K562 (cell line): ENCODE results near the gene SDR9C7. TPM values are rescaled to one million over a fixed set of nuclear protein-coding genes. Genes with fewer than 3 reads are reported as not detected.

Experiments
- ATAC-seq: fragments of 200-7000 bp; cut with Tn5 transposase; 3 replicates; pipeline ENCODE4 v1.9.1; 2020; ENCODE audit warnings: moderate library complexity
- BruUV-seq: library from RNA; stranded (reverse); fragments of 400-500 nt; replicated peaks from 2 replicates; lab custom pipeline; 2021; lab: Mats Ljungman, UMichigan
- CTCF ChIA-PET: fragments of 300-600 bp; formaldehyde crosslinking; extraction: SDS; loops from one replicate; lab custom pipeline; 2021; ENCODE audit warnings: low intra/inter-chr PET ratio; lab: Yijun Ruan, JAX
- POLR2A ChIA-PET: fragments of 300-600, 350-650 bp; sonication (Branson Sonifier 250); formaldehyde crosslinking; extraction: SDS; loops from one replicate; lab custom pipeline; 2021; ENCODE audit warnings: antibody characterized with exemption, inconsistent platforms; lab: Yijun Ruan, JAX
- DNase-seq, 4 experiments: peaks; one replicate each; pipeline versions ENCODE4 v3.0.0 to v3.0.0-alpha.2; 2011 to 2018; ENCODE audit warnings: low spot score in 3 of 4, mixed read lengths in 3 of 4; ENCODE audit errors: extremely low read depth in 1 of 4
- FAIRE-seq: peaks from 2 replicates; lab custom pipeline; 2011; peaks lifted over from hg19 to GRCh38; lab: Jason Lieb, UNC
- H2AFZ ChIP-seq: 2 replicates; pipeline ENCODE4 v1.6.0; 2011; ENCODE audit warnings: low read depth, low read length, control low read depth, inconsistent platforms
- H3K27ac ChIP-seq: fragments of 200-600 bp; 3 replicates; pipeline ENCODE4 v1.8.0; 2011; ENCODE audit warnings: low read depth, mild to moderate bottlenecking, control low read depth, inconsistent platforms, low read length, moderate library complexity, mixed read lengths; ENCODE audit errors: extremely low read depth
- H3K27me3 ChIP-seq, 2 experiments: fragments of 300-600 bp in 1 of 2; 2 replicates in 1 of 2; 3 replicates in 1 of 2; pipeline versions ENCODE4 v1.6.0 to v1.8.0; 2011; ENCODE audit warnings: inconsistent platforms in 2 of 2, low read length in 2 of 2, mild to moderate bottlenecking in 1 of 2, mixed read lengths in 1 of 2, moderate library complexity in 1 of 2; ENCODE audit not compliant: control insufficient read depth in 2 of 2, insufficient read depth in 2 of 2
- H3K36me3 ChIP-seq: fragments of 300-600 bp; 3 replicates; pipeline ENCODE4 v1.8.0; 2011; ENCODE audit warnings: mild to moderate bottlenecking, low read length, inconsistent platforms; ENCODE audit not compliant: control insufficient read depth, insufficient read depth
- H3K4me1 ChIP-seq, 2 experiments: fragments of 200-600 bp in 1 of 2; replicated peaks in 1 of 2; 2 replicates in 1 of 2; 3 replicates in 1 of 2; pipeline versions ENCODE4 v1.5.1 to v1.8.0; 2011; ENCODE audit warnings: inconsistent platforms in 2 of 2, low read length in 2 of 2, mild to moderate bottlenecking in 1 of 2, mixed read lengths in 1 of 2, moderate library complexity in 1 of 2; ENCODE audit not compliant: control insufficient read depth in 2 of 2, insufficient read depth in 2 of 2
- H3K4me2 ChIP-seq: 2 replicates; pipeline ENCODE4 v1.6.1; 2011; ENCODE audit warnings: low read length, control low read depth, inconsistent platforms, mixed read lengths; ENCODE audit not compliant: insufficient read depth
- H3K4me3 ChIP-seq: fragments of 200-600 bp; sonication (generic), shearing (Covaris generic); 2 replicates; pipeline ENCODE4 v1.5.1; 2016; ENCODE audit warnings: control low read depth, inconsistent platforms
- H3K79me2 ChIP-seq: fragments of 200-600 bp; 3 replicates; pipeline ENCODE4 v1.8.0; 2011; ENCODE audit warnings: low read length, inconsistent platforms; ENCODE audit not compliant: control insufficient read depth, insufficient read depth
- H3K9ac ChIP-seq, 2 experiments: 2 replicates each; pipeline versions ENCODE4 v1.6.0 to v1.6.1; 2011; ENCODE audit warnings: low read depth in 2 of 2, low read length in 2 of 2, control low read depth in 1 of 2, inconsistent platforms in 1 of 2, mild to moderate bottlenecking in 1 of 2, mixed read lengths in 1 of 2; ENCODE audit not compliant: insufficient read depth in 1 of 2
- H3K9me1 ChIP-seq: one replicate; pipeline ENCODE4 v1.6.0; 2011; ENCODE audit warnings: inconsistent platforms, mild to moderate bottlenecking, low read length, moderate library complexity; ENCODE audit not compliant: control insufficient read depth, insufficient read depth
- H3K9me3 ChIP-seq: replicated peaks from 2 replicates; pipeline ENCODE4 v1.5.1; 2011; ENCODE audit warnings: low read depth, low read length, inconsistent platforms; ENCODE audit not compliant: control insufficient read depth, insufficient read depth
- H4K20me1 ChIP-seq: replicated peaks from 2 replicates; pipeline ENCODE4 v1.6.1; 2011; ENCODE audit warnings: low read length, inconsistent platforms, mixed read lengths; ENCODE audit not compliant: control insufficient read depth, insufficient read depth
- ARID3B ChIP-seq: fragments of 250-450 bp; sonication (Bioruptor Pico); IDR thresholded peaks from 2 replicates; pipeline ENCODE4 v1.4.0; 2020; ENCODE audit warnings: borderline replicate concordance
- CCNT2 ChIP-seq: IDR thresholded peaks from 2 replicates; pipeline ENCODE4 v1.6.1; 2011; ENCODE audit warnings: borderline replicate concordance, low read depth, mild to moderate bottlenecking, moderate library complexity, mixed read lengths, low read length; ENCODE audit not compliant: insufficient read length; ENCODE audit errors: extremely low read depth
- HMGXB4 ChIP-seq: sonication (generic); formaldehyde crosslinking; IDR thresholded peaks from 2 replicates; pipeline ENCODE4 v1.8.1; 2023; ENCODE audit warnings: mild to moderate bottlenecking, missing genetic modification reagents
- NFYB ChIP-seq: IDR thresholded peaks from 2 replicates; pipeline ENCODE4 v1.6.1; 2011; ENCODE audit warnings: mild to moderate bottlenecking, moderate library complexity; ENCODE audit not compliant: insufficient read length; ENCODE audit errors: extremely low read depth
- NONO ChIP-seq, 2 experiments: fragments of 200-400 bp in 1 of 2; fragments of 450-650 bp in 1 of 2; formaldehyde crosslinking in 1 of 2; IDR thresholded peaks; 2 replicates each; pipeline ENCODE4 v1.6.1; 2017; ENCODE audit warnings: low read depth in 2 of 2, mild to moderate bottlenecking in 2 of 2, moderate library complexity in 2 of 2, low read length in 1 of 2
- POLR3G ChIP-seq: IDR thresholded peaks from 2 replicates; pipeline ENCODE4 v1.6.1; 2011; ENCODE audit not compliant: insufficient read length, insufficient replicate concordance; ENCODE audit errors: extremely low read depth
- RUNX1 ChIP-seq: sonication (generic); IDR thresholded peaks from 2 replicates; pipeline ENCODE4 v1.6.1; 2016; ENCODE audit warnings: antibody characterized with exemption, low read depth
- ZBED1 ChIP-seq: IDR thresholded peaks from 2 replicates; pipeline ENCODE4 v1.6.1; 2014
- ZBTB7A ChIP-seq: IDR thresholded peaks from 2 replicates; pipeline ENCODE4 v1.6.1; 2011; ENCODE audit warnings: low read depth, mild to moderate bottlenecking, low read length, moderate library complexity, borderline replicate concordance; ENCODE audit not compliant: control insufficient read depth
- ZNF217 ChIP-seq: sonication (generic); formaldehyde crosslinking; IDR thresholded peaks from 2 replicates; pipeline ENCODE4 v1.8.0; 2022; ENCODE audit warnings: mild to moderate bottlenecking, missing genetic modification reagents
- ZNF282 ChIP-seq: sonication (generic); formaldehyde crosslinking; IDR thresholded peaks from 2 replicates; pipeline ENCODE4 v1.8.1; 2023; ENCODE audit warnings: missing genetic modification reagents
- ZNF668 ChIP-seq: fragments of 250-450 bp; sonication (Bioruptor Pico); IDR thresholded peaks from 2 replicates; pipeline ENCODE4 v1.8.0; 2022; ENCODE audit warnings: mild to moderate bottlenecking, inconsistent platforms
- ZNF766 ChIP-seq: fragments of 200-800 bp; sonication (Bioruptor generic); conservative IDR thresholded peaks from 2 replicates; pipeline ENCODE4 v1.6.1; 2016; ENCODE audit warnings: missing genetic modification characterization, missing compliant biosample characterization
- WGBS: fragments of 100-300 bp; shearing (Covaris generic); methylation state at CpG from one replicate; pipeline ENCODE4 v1.1.6; 2016; ENCODE audit warnings: low coverage, mixed read lengths; ENCODE audit not compliant: insufficient coverage; ENCODE audit errors: missing lambda C conversion rate; 5-methylcytosine and 5-hydroxymethylcytosine counted together
- in situ Hi-C: fragments of 300-500 bp; cut with MboI; formaldehyde crosslinking; loops from 4 replicates; pipeline ENCODE4 v1.15.0; 2018; ENCODE audit warnings: inconsistent platforms, mixed read lengths
- intact Hi-C: fragments of 100-400 bp; cut with micrococcal nuclease; formaldehyde crosslinking; loops from 2 replicates; pipeline ENCODE4 v1.14.2; 2022
- polyA plus RNA-seq, 8 experiments: library from polyadenylated mRNA; depleted of rRNA in 4 of 8; stranded (reverse) in 5 of 8; unstranded in 3 of 8; fragments of >200 nt; fragmentation: Nextera tagmentation in 2 of 8; fragmentation: Illumina TruSeq in 1 of 8; extraction: Ambion mirVana in 2 of 8; extraction: Trizol in 1 of 8; gene quantifications; 2 replicates each; pipeline versions ENCODE4 v1.2.1 to v1.2.3, GENCODE V29; 2011 to 2014; ENCODE audit warnings: inconsistent platforms in 1 of 8, missing spikeins in 1 of 8
- total RNA-seq, 7 experiments: library from RNA; depleted of rRNA in 6 of 7; stranded (reverse); fragments of >200 nt in 6 of 7; fragmentation: Illumina TruSeq in 2 of 7; extraction: Trizol in 2 of 7; gene quantifications; 2 replicates each; pipeline versions ENCODE4 v1.2.1 to v1.2.3, GENCODE V29; 2011 to 2021; ENCODE audit warnings: low replicate concordance in 1 of 7
- TF ChIP-seq, protein P1 (sequence below): IDR thresholded peaks from 2 replicates; pipeline ENCODE4 v1.6.1; 2016; ENCODE audit warnings: missing genetic modification characterization, missing compliant biosample characterization

Gene SDR9C7
- total and polyA plus RNA-seq, 9 of the 15 experiments (the other 6 are each of a cell fraction or from before 2014, with no cell fraction given): 0.04 to 0.59 (median 0.06) TPM; not detected in 6

GRCh38 chr12:56957229-56958052, 23.2 kb upstream of the SDR9C7 start, which contains the start of gene RDH16:
Gene RDH16, minus strand, starts transcription at chr12:56957608. Its CDS starts 146 bp downstream, at chr12:56957462.
- POLR2A ChIA-PET: no interaction called here
- no TSS peak for BruUV-seq
- DNase-seq (peak in 1 of 4 experiments; percentile 2), FAIRE-seq (no peak), ATAC-seq (no peak)
- no peaks in the 10 kb centered on the region; a peak in 1 of 5 replicates for H3K4me1 ChIP-seq
- peaks cover 0 to 15% of the 10 kb centered on the region in 2 experiments; a peak in 1 of 5 replicates for H3K27me3 ChIP-seq
- H4K20me1 ChIP-seq: no peaks in the 10 kb centered on the region
- H2AFZ ChIP-seq: no peak within 1 kb of the TSS
- in situ Hi-C loops (no loop called here), intact Hi-C loops (no loop called here)
- H3K9me1 ChIP-seq: no peaks in the 10 kb centered on the region
- H3K9ac ChIP-seq: no peak within 1 kb of the TSS
- H3K36me3 ChIP-seq: no peaks in the 10 kb centered on the region
- 16% methylated on average over 9 of the region's 10 CpGs for WGBS
- no peak within 1 kb of the TSS for H3K4me2 ChIP-seq
- H3K9me3 ChIP-seq: no peaks in the 10 kb centered on the region; the same call in 1 of the 2 replicates
- no peak within 1 kb of the TSS for H3K27ac ChIP-seq
- no peak within 1 kb of the TSS for H3K4me3 ChIP-seq
- TF ChIP-seq ZNF668 (CRISPR knock-in tag) (no peak), CCNT2 (no peak), ZNF766 (no peak), ZNF217 (CRISPR knock-in tag) (no peak), ZNF282 (no peak), ZBED1 (no peak), ARID3B (CRISPR knock-in tag) (no peak), POLR3G (no peak), NONO (IDR thresholded peaks at IDR 0.05; ENCODE audit: low read depth in 2 of 2, low read length in 1 of 2) (no peak), RUNX1 (no peak), HMGXB4 (CRISPR knock-in tag) (no peak), NFYB (no peak), ZBTB7A (no peak)
- TF ChIP-seq, protein P1, sequence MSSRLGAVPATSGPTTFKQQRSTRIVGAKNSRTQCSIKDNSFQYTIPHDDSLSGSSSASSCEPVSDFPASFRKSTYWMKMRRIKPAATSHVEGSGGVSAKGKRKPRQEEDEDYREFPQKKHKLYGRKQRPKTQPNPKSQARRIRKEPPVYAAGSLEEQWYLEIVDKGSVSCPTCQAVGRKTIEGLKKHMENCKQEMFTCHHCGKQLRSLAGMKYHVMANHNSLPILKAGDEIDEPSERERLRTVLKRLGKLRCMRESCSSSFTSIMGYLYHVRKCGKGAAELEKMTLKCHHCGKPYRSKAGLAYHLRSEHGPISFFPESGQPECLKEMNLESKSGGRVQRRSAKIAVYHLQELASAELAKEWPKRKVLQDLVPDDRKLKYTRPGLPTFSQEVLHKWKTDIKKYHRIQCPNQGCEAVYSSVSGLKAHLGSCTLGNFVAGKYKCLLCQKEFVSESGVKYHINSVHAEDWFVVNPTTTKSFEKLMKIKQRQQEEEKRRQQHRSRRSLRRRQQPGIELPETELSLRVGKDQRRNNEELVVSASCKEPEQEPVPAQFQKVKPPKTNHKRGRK (tag): no peak
- H3K79me2 ChIP-seq: no peaks in the 10 kb centered on the region
- CTCF ChIA-PET: no interaction called here
